NCI-H2171 treated with DMSO at 0.1 percent for 48 hours (cell line): ENCODE results near the gene PDHB.
"Not testable (repeated sequence)": the region's sequence is repeated elsewhere in the genome, so short reads cannot be mapped to it uniquely, and the experiment has no call there.

Experiments used
- DNase-seq: peaks from one replicate; lab custom pipeline; 2025; lab: John Stamatoyannopoulos, UW

The PDHB gene

DNA sequence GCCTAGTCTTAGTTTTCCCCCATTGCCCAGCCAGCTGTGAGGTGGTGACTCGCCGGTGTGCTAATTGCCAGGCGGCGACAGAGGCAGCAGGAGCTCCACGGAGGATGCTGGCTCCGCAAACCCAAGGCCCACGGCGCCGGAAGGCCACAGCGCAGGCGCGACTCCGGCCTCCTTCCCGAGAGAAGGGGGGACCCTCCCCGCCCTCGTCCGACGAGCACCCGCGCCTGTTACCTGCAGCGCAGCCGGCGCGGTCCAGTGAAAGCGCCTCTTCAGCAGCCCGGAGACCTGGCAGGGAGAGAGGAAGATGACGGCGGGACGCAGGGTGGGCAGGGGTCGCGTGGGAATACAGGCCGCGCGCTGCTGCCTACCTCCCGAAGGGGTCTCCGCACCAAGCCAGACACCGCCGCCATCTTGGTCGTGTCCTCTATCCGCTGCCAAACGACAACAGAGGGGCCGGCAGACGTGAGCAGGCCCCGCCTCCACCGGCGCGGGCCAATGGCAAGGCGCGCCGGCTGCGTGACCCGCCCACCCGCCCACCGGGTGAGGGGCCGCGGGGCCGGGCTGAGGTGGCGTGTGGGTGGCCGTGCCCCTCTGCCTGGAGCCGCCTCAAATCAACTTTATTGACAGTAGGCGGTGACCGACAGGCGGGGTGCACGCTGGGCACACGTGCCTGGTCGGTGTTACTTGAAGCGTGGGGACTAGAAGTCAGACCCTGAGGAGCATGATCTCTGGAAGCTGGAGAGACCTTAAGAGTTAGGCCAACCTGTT is at the start of gene PDHB:
Gene PDHB (minus strand): TSS at position 433 of the 768 bp plus-strand sequence. CDS start 23 bp downstream, at position 410.
- DNase-seq = peak; percentile 79

GRCh38 chr3:58482917-58483636 is 49.4 kb upstream of the PDHB start:
- no peak for DNase-seq

DNA sequence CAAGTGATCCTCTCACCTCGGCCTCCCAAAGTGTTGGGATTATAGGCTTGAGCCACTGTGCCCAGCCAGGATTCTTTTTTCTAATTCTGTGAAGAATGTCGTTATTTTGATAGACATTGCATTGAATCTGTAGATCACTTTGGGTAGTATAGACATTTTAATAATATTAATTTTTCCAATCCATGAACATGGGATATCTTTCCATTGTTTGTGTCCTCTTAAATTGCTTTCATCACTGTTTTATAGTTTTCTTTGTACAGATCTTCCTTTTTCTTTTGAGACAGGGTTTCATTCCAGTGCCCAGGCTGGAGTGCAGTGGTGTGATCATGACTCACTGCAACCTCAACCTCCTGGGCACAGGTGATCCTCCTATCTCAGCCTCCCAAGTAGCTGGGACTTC is 46.7 kb upstream of the PDHB start:
- no peak for DNase-seq

DNA sequence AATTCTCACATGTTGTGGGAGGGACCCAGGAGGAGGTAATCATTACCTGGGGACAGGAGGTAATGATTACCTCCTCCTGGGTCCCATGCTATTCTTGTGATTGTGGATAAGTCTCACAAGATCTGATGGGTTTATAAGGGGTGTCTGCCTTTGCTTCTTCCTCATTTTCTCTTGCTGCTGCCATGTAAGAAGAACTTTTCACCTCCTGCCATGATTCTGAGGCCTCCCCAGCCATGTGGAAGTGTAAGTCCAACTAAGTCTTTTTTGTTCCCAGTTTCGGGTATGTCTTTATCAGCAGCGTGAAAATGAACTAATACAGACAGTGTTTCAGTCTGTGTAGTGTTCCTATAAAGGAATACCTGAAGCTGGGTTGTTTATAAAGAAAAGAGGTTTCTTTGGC is 45.1 kb upstream of the PDHB start:
- DNase-seq = no peak

DNA sequence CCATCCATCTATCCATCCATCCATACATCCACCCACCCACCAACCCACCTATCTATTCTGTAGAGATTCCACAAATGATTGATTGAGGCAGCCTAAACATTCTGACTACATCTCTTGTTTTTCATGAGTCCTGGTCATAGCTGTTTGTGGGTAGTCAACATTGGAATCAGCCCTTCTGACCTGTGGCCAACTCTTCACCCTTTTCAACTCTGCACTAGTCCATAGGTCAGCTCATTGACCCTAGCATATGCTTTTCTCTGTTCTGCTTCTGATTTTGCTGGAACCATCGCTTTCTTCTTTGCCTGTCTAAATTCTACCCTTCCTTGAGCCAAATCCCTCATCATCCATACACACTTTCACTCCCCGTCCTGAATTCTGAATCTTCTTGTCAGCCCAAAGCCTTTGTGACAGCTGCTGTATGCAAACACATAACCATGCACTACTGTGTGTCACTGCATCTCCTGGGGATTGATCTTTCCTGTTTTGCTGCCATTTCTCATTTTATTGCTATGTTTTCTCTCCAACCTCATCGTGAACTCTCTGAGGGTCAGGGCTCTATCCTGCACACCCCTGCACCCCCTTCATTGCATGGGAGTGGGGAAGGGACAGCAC is 41.4 kb upstream of the PDHB start:
- no peak for DNase-seq

DNA sequence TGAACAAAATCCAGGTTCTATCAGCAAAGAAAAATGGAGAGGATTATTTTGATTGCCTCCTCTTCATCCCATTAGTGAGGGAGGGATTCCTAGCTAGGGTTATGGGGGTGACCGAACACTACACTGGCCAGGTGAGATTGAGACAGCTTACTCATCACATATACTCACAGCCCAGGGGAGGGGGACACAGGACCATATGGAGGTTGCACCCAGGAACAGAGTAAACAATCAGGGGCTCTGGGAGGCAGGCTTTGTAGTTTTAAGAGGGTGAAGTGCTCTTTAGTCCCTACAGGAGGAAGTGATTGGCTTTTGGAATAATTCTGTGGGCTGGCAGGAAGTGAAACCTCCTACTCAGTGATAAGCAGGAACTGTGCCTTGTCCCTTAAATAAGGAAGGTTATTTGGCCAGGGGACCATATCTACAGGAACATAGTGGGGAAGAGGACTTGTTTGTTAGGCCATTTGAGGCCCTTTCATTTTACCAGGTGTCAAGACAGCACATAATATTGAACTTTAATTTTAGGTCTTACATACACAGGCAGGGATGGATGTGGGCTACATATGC is 40.8 kb upstream of the PDHB start:
- peak; percentile 60 for DNase-seq

- DNase-seq = no peak
These were observed 39.6 kb upstream of the PDHB start for GRCh38 chr3:58473275-58473674.

DNA sequence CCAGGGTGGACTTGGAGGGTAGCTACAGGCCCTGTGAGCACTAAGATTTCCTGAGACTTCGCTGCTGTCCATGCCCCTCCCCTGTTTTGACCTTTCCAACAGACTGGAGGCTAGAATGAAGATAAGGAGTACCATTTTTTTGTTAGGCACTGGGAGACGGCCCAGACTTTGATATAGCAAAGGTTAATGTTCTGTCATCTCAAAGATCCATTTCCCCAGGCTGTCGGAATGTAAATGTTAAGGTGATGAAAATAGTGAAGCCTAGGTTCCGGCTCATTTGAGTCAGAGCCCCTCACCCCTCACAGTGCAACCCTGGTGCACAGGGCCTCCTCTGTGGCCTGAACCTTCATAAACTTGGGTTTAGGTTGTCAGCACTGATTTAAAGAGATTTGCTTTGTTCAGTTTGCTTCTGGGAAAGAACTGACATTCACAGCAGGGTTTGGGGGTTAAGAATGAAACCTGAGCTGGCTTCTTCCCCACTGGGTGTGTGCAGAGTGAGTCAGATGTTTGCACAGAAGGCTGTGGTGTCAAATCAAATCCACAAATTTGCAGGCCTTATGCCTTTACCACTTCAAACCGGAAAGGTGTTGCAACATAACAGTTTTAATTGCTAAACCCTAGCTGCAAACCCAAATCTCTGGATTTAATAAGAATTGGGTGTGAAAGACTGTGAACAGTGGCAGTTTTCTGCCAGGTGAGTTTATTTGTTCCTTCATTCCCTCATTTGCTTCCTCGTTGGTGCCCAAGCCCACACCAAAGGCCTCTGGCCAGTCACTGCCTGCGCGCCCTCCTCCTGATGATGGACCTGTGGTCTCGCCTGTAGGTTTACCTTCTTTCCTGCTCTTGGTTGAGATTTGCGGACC is 37.6 kb upstream of the PDHB start:
- peak; percentile 83 for DNase-seq

DNA sequence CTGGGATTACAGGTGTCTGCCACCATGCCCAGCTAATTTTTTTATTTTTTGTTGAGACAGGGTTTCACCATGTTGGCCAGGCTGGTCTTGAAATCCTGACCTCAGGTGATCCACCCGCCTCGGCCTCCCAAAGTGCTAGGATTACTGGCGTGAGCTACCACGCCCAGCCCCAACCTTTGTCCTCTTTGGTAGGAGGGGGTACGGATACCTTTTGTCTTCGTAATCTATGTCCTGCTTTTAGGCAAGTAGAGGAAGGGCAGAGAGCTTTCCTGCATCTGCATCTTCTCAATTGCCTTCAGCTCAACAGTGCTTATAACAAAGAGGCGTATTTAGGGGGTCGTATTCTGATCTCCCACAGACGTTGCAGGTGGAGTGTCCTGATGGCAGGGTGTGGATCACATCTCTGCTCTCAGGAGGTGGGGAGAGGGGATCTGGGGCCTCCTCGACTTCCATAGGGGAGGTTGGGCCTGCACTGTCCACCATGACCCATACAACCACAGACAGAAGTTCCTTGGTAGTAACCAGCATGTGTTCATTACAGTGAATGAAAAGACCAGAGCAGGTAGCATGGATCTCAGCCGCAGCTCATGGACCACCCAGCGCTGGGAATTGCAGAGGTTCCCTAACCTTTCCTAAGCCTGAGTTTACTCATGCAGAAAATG is 36.9 kb upstream of the PDHB start:
- DNase-seq = no peak

GRCh38 chr3:58469096-58469495 is 35.5 kb upstream of the PDHB start:
- no peak for DNase-seq

DNA sequence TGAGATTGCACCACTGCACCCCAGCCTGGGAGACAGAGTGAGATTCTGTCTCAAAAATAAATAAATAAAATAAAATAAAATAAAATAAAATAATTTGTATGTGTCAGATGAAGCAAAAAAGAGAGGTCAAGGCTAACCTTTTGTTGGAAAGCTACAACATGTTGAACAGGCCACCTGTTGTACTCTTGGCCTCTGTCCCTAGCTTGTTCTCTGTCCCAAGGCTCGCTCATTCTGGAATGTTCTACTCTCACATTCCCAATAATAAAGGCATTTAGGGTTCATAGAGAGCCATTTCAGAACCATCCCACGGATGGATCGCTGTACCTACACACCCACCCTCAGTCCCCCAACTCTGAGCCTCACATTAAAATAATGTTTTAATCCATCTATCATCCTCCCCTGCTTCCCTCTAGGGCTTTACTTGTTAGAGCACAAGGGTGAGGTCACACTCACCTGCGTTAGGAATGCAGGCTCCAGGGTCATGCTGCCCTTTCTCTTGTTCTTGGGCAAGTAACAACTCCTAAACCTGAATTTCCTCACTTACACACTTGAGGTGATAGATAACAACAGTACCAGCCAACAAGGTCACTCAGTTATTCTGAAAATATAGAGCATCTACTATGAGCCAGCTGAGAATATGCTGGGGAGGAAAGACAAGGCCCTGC is 33.4 kb upstream of the PDHB start:
- no peak for DNase-seq

DNA sequence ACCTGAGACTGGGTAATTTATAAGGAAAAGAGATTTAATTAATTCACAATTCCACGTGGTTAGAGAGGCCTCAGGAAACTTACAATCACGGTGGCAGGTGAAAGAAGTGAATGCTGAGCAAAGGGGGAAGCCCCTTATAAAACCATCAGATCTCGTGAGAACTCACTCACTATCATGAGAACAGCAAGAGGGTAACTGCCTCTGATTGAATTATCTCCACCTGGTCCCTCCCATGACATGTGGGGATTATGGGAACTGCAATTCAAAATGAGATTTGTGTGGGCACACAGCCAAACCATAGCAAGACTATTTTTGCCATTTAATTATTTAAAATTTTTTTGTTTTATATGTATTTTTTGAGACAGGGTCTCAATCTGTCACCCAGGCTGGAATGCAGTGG is 31.2 kb upstream of the PDHB start:
- DNase-seq = no peak

GRCh38 chr3:58463942-58464271 is 30.3 kb upstream of the PDHB start:
- DNase-seq = no peak

GRCh38 chr3:58463181-58463941 is 29.7 kb upstream of the PDHB start:
- peak; percentile 67 for DNase-seq

- DNase-seq = no peak
These were observed 29.2 kb upstream of the PDHB start for GRCh38 chr3:58462829-58463180.

DNA sequence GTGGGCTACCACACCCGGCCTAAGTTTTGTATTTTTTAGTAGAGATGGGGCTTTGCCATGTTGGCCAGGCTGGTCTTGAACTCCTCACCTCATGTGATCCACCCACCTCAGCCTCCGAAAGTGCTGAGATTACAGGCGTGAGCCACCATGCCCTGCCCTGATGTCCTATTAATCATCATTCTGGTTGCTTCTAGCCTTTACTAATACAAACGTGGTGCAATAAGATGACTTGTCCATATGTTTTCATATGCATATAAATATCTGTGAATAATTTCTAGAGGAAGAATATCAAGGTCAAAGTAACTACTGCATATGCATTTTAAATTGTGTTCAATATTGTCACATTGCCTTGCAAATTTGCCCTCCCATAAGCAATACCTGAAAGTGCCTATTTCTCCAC is 25.5 kb upstream of the PDHB start:
- no peak for DNase-seq

- no peak for DNase-seq
These were observed 18.5 kb upstream of the PDHB start for GRCh38 chr3:58452176-58452575.

DNA sequence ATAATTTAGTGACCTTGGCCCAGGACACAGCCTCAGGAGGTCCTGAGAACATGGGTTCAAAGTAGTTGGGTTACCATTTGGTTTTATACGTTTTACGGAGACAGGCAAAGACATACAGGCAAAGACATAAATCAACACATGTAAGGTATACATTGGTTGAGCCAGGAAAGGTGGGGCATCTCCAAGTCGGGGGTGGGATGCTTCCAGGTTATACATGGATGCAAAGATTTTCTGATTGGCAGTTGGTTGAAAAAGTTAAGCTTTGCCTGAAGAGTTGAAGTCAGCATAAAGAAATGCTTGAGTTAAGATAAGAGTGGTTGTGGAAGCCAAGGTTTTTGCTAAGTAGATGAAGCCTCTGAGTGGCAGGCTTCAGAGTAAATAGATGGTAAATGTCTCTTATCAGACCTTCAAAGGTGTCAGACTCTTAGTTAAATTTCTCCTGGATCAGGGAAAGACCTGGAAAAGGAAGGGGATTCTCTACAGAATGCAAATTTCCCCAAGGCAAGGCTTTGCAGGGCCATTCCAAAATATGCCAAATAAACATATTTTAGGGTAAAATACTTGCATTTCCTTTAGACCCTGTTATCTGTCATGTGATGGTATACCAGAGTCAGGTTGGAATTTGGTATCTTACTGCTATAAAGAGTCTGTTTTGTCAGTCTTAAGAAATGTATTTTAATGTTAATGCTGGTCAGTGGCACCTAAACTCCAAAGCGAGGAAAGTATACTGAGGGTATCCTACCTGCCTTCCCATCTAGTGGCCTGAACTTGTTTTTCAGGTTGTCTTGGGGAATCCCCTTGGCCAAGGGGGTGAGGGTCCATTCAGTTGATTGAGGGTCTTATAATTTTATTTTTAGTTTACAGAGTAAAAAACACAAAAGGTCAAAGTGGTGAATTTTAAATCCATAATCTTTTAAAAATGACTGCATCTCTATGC is 8.2 kb upstream of the PDHB start:
- no peak for DNase-seq

- not testable (repeated sequence) for DNase-seq
These were observed 7.3 kb upstream of the PDHB start for GRCh38 chr3:58440996-58441355.
